Measurements from ENCODE around the gene ATG10. TPM values are rescaled to one million over a fixed set of nuclear protein-coding genes. Genes with fewer than 3 reads are reported as not detected.

The ATG10 gene
- total RNA-seq, 4 donors from 2014 or later: 6.0 to 16.4 (median 10.2) TPM

GRCh38 chr5:82091617-82092016, 119.8 kb downstream of the ATG10 start:
- Histone ChIP-seq H3K4me1 (no peaks in the 10 kb centered on the region), H3K4me3 (no peak overlapping the region), H3K27ac (no peak overlapping the region), H3K36me3 (no peaks in the 10 kb centered on the region), H3K9me3 (peaks cover 0 to 42% (median 2%) of the 10 kb centered on the region in 3 donors), H3K27me3 (no peaks in the 10 kb centered on the region)
- no peak for ATAC-seq
- TF ChIP-seq EP300 (IDR thresholded peaks at IDR 0.05) (no peak), CTCF (IDR thresholded peaks at IDR 0.05) (no peak), POLR2AphosphoS5 (IDR thresholded peaks at IDR 0.05) (no peak), POLR2A (IDR thresholded peaks at IDR 0.05) (no peak)
- WGBS, 2 donors (ENCODE audit: low coverage in 1 of 2): 83 to 94% methylated on average over 1 of the region's 1 CpG

- no peak for TF ChIP-seq CTCF (IDR thresholded peaks at IDR 0.05)
- TF ChIP-seq POLR2A (IDR thresholded peaks at IDR 0.05): no peak
- no peak for TF ChIP-seq POLR2AphosphoS5 (IDR thresholded peaks at IDR 0.05)
- no peak for TF ChIP-seq EP300 (IDR thresholded peaks at IDR 0.05)
- Histone ChIP-seq H3K4me1 (no peaks in the 10 kb centered on the region), H3K36me3 (no peaks in the 10 kb centered on the region), H3K27ac (no peak overlapping the region), H3K4me3 (no peak overlapping the region), H3K27me3 (no peaks in the 10 kb centered on the region), H3K9me3 (peaks cover 0 to 22% (median 2%) of the 10 kb centered on the region in 3 donors)
- 71% methylated on average over 2 of the region's 2 CpGs; no CpG with 5 or more reads in 1 of the 2 donors for WGBS, 2 donors (ENCODE audit: low coverage in 1 of 2)
- ATAC-seq: no peak
These were observed 123.7 kb downstream of the ATG10 start for GRCh38 chr5:82095536-82095935.

- ATAC-seq: no peak
- TF ChIP-seq POLR2AphosphoS5 (IDR thresholded peaks at IDR 0.05): no peak
- H3K4me3 ChIP-seq: no peak overlapping the region
- no peaks in the 10 kb centered on the region for H3K27me3 ChIP-seq
- no peak overlapping the region for H3K27ac ChIP-seq
- peaks cover 0 to 22% (median 2%) of the 10 kb centered on the region in 3 donors for H3K9me3 ChIP-seq
- no peaks in the 10 kb centered on the region for H3K36me3 ChIP-seq
- no peaks in the 10 kb centered on the region for H3K4me1 ChIP-seq
These were observed 124.4 kb downstream of the ATG10 start for GRCh38 chr5:82096249-82096648.

GRCh38 chr5:82100303-82101077, 128.7 kb downstream of the ATG10 start:
- TF ChIP-seq CTCF (IDR thresholded peaks at IDR 0.05) (no peak), POLR2AphosphoS5 (IDR thresholded peaks at IDR 0.05) (no peak), POLR2A (IDR thresholded peaks at IDR 0.05) (no peak), EP300 (IDR thresholded peaks at IDR 0.05) (no peak)
- no peak for ATAC-seq

GRCh38 chr5:82104872-82105271, 133.0 kb downstream of the ATG10 start:
- Histone ChIP-seq H3K27ac (no peak overlapping the region), H3K27me3 (no peaks in the 10 kb centered on the region)
- 76 to 86% methylated on average over 4 of the region's 4 CpGs for WGBS, 2 donors (ENCODE audit: low coverage in 1 of 2)

More at GRCh38 chr5:82100303-82101077, 128.7 kb downstream of the ATG10 start:
- Histone ChIP-seq H3K4me1 (peaks cover 0 to 1% (median 0%) of the 10 kb centered on the region in 3 donors), H3K27ac (no peak overlapping the region), H3K4me3 (no peak overlapping the region), H3K36me3 (no peaks in the 10 kb centered on the region), H3K9me3 (no peaks in the 10 kb centered on the region), H3K27me3 (no peaks in the 10 kb centered on the region)
- WGBS, 2 donors (ENCODE audit: low coverage in 1 of 2): 100% methylated on average over 2 of the region's 2 CpGs

More at GRCh38 chr5:82104872-82105271, 133.0 kb downstream of the ATG10 start:
- TF ChIP-seq POLR2A (IDR thresholded peaks at IDR 0.05): no peak
- no peak for TF ChIP-seq EP300 (IDR thresholded peaks at IDR 0.05)
- no peak for TF ChIP-seq POLR2AphosphoS5 (IDR thresholded peaks at IDR 0.05)
- no peak for TF ChIP-seq CTCF (IDR thresholded peaks at IDR 0.05)
- Histone ChIP-seq H3K36me3 (no peaks in the 10 kb centered on the region), H3K9me3 (no peaks in the 10 kb centered on the region), H3K4me3 (no peak overlapping the region), H3K4me1 (peaks cover 4 to 29% (median 9%) of the 10 kb centered on the region in 3 donors)
- no peak for ATAC-seq

Measured in gastroesophageal sphincter (tissue), 4 donors.